GM19324 (cell line): ENCODE measurements around the gene ITPRIP.

Experiments
- ATAC-seq: cut with Tn5 transposase; IDR thresholded peaks from one replicate; pipeline ENCODE4 v1.9.1; 2021; ENCODE audit warnings: mild to moderate bottlenecking, moderate library complexity; ENCODE audit not compliant: unreplicated experiment, low FRiP score

ITPRIP gene

GRCh38 chr10:104337985-104338735 lies at the start of gene ITPRIP:
ITPRIP (minus strand) TSS chr10:104338465; CDS start chr10:104316051, 22,414 bp downstream.
- ATAC-seq = peak; percentile 64

- no peak for ATAC-seq
Observed at GRCh38 chr10:104387130-104387888, 49.0 kb upstream of the ITPRIP start.

- ATAC-seq = no peak
Observed at GRCh38 chr10:104380336-104380735, 42.1 kb upstream of the ITPRIP start.

- ATAC-seq = no peak
Observed at GRCh38 chr10:104376784-104377300, 38.6 kb upstream of the ITPRIP start.

GRCh38 chr10:104374591-104374990 lies 36.3 kb upstream of the ITPRIP start:
- ATAC-seq = no peak

- ATAC-seq = no peak
Observed at GRCh38 chr10:104371753-104372152, 33.5 kb upstream of the ITPRIP start.

- no peak for ATAC-seq
Observed at GRCh38 chr10:104368381-104368780, 30.1 kb upstream of the ITPRIP start.

- ATAC-seq = no peak
Observed at GRCh38 chr10:104367904-104368303, 29.6 kb upstream of the ITPRIP start.

GRCh38 chr10:104359811-104360210 lies 21.5 kb upstream of the ITPRIP start:
- no peak for ATAC-seq

- ATAC-seq = peak; percentile 66
Observed at GRCh38 chr10:104353325-104354048, 15.2 kb upstream of the ITPRIP start, which contains the start of gene CFAP58. CFAP58 (plus strand) TSS chr10:104353833; CDS start chr10:104353898, 65 bp downstream.

GRCh38 chr10:104351919-104352318 lies 13.7 kb upstream of the ITPRIP start:
- no peak for ATAC-seq

- ATAC-seq = no peak
Observed at GRCh38 chr10:104351061-104351702, 12.9 kb upstream of the ITPRIP start.

GRCh38 chr10:104350127-104350635 lies 11.9 kb upstream of the ITPRIP start:
- peak; percentile 38 for ATAC-seq

- peak; percentile 29 for ATAC-seq
Observed at GRCh38 chr10:104349623-104350126, 11.4 kb upstream of the ITPRIP start.

- no peak for ATAC-seq
Observed at GRCh38 chr10:104348601-104349000, 10.3 kb upstream of the ITPRIP start.

GRCh38 chr10:104347295-104348045 lies 9.2 kb upstream of the ITPRIP start:
- ATAC-seq = no peak

GRCh38 chr10:104345941-104346340 lies 7.7 kb upstream of the ITPRIP start:
- no peak for ATAC-seq

GRCh38 chr10:104345515-104345914 lies 7.2 kb upstream of the ITPRIP start:
- no peak for ATAC-seq

- no peak for ATAC-seq
Observed at GRCh38 chr10:104344219-104344618, 6.0 kb upstream of the ITPRIP start.
